ENCODE data around the gene UTS2B.
A peak's percentile ranks its signal among the peaks of the same experiment; 100 is the strongest.

UTS2B gene

GRCh38 chr3:191262650-191263049 is 67.7 kb downstream of the UTS2B start:
- TF ChIP-seq Cebpa-rat (IDR thresholded peaks at IDR 0.05): no peak
- Histone ChIP-seq H3K9ac (no peak overlapping the region), H3K27me3 (no peaks in the 10 kb centered on the region), H3K4me3 (no peak overlapping the region), H3K36me3 (no peaks in the 10 kb centered on the region), H3K9me3 (replicated peaks in 1 of 11) (no peaks in the 10 kb centered on the region), H4K20me1 (no peaks in the 10 kb centered on the region), H3K4me2 (peak overlapping the region in 1 of 11 experiments; percentile 56; a peak in 2 of 22 replicates), H3K4me1 (peaks cover 7 to 39% (median 12%) of the 10 kb centered on the region in 10 experiments; a peak in 18 of 20 replicates), H3K27ac (no peak overlapping the region)

- no peaks in the 10 kb centered on the region for H3K9me3 ChIP-seq (replicated peaks in 1 of 11)
- no peak overlapping the region for H3K4me3 ChIP-seq
- H3K27me3 ChIP-seq: no peaks in the 10 kb centered on the region
- no peaks in the 10 kb centered on the region for H3K36me3 ChIP-seq
- no peak overlapping the region for H3K27ac ChIP-seq
- no peaks in the 10 kb centered on the region for H4K20me1 ChIP-seq
- no peak overlapping the region for H3K4me2 ChIP-seq
- H3K4me1 ChIP-seq: peaks cover 7 to 43% (median 12%) of the 10 kb centered on the region in 10 experiments; a peak in 18 of 20 replicates
- H3K9ac ChIP-seq: no peak overlapping the region
- no peak for TF ChIP-seq Cebpa-rat (IDR thresholded peaks at IDR 0.05)
Observed at GRCh38 chr3:191261304-191261638, 69.1 kb downstream of the UTS2B start.

- TF ChIP-seq Cebpa-rat (IDR thresholded peaks at IDR 0.05): no peak
- Histone ChIP-seq H4K20me1 (no peaks in the 10 kb centered on the region), H3K9me3 (replicated peaks in 1 of 11) (no peaks in the 10 kb centered on the region), H3K9ac (no peak overlapping the region), H3K4me3 (no peak overlapping the region), H3K4me1 (peaks cover 7 to 43% (median 12%) of the 10 kb centered on the region in 10 experiments; a peak in 18 of 20 replicates), H3K27ac (no peak overlapping the region), H3K4me2 (no peak overlapping the region), H3K36me3 (no peaks in the 10 kb centered on the region), H3K27me3 (no peaks in the 10 kb centered on the region)
Observed at GRCh38 chr3:191260431-191261303, 69.7 kb downstream of the UTS2B start.

GRCh38 chr3:191259486-191259885 is 70.8 kb downstream of the UTS2B start:
- Histone ChIP-seq H3K4me3 (no peak overlapping the region), H3K36me3 (no peaks in the 10 kb centered on the region), H3K27me3 (no peaks in the 10 kb centered on the region), H3K4me1 (peaks cover 7 to 41% (median 12%) of the 10 kb centered on the region in 10 experiments; a peak in 18 of 20 replicates), H3K27ac (peak overlapping the region in 2 of 11 experiments; percentile 9 to 53; a peak in 2 of 22 replicates), H4K20me1 (no peaks in the 10 kb centered on the region), H3K9me3 (replicated peaks in 1 of 11) (no peaks in the 10 kb centered on the region), H3K9ac (no peak overlapping the region; a peak in 1 of 22 replicates), H3K4me2 (peak overlapping the region; percentile 11 to 72 (median 56); a peak in 20 of 22 replicates)
- no peak for TF ChIP-seq Cebpa-rat (IDR thresholded peaks at IDR 0.05)

DNA sequence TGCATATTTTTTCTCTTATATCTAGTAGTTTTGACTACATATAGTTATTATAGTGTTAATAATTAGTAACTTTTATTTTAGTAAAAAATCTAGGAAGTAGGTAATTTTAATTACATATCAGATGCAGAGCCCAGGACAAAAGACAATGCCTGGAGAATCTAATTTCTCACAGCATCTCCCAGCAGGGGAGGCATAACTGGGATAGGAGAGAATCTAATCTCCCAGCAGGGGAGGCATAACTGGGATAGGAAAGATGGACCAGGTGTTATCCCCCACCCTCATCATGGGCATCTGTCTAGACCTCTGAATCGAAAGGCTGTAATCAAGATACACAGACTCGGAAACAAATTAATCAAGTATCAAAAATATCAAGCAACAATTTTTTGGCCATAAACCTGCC is 73.0 kb downstream of the UTS2B start:
- Histone ChIP-seq H3K9me3 (replicated peaks in 1 of 11) (no peaks in the 10 kb centered on the region), H3K27ac (no peak overlapping the region), H3K4me1 (peaks cover 16 to 34% (median 23%) of the 10 kb centered on the region in 10 experiments), H3K36me3 (no peaks in the 10 kb centered on the region), H3K4me2 (0 out of 22 replicates have a peak overlapping the region, but pooled peaks of 1 of the 11 experiments have one; percentile 17), H3K9ac (no peak overlapping the region), H3K4me3 (no peak overlapping the region), H4K20me1 (no peaks in the 10 kb centered on the region), H3K27me3 (no peaks in the 10 kb centered on the region)
- no peak for TF ChIP-seq Cebpa-rat (IDR thresholded peaks at IDR 0.05)

- Histone ChIP-seq H4K20me1 (no peaks in the 10 kb centered on the region), H3K36me3 (no peaks in the 10 kb centered on the region), H3K4me1 (peaks cover 16 to 38% (median 23%) of the 10 kb centered on the region in 10 experiments), H3K4me2 (no peak overlapping the region), H3K4me3 (no peak overlapping the region), H3K27ac (no peak overlapping the region), H3K27me3 (no peaks in the 10 kb centered on the region), H3K9ac (no peak overlapping the region), H3K9me3 (replicated peaks in 1 of 11) (no peaks in the 10 kb centered on the region)
- no peak for TF ChIP-seq Cebpa-rat (IDR thresholded peaks at IDR 0.05)
Observed at GRCh38 chr3:191256405-191256804, 73.9 kb downstream of the UTS2B start.

- H4K20me1 ChIP-seq: no peaks in the 10 kb centered on the region
- TF ChIP-seq Cebpa-rat (IDR thresholded peaks at IDR 0.05): no peak
- H3K4me2 ChIP-seq: no peak overlapping the region
- H3K27me3 ChIP-seq: no peaks in the 10 kb centered on the region
- peaks cover 16 to 38% (median 23%) of the 10 kb centered on the region in 10 experiments for H3K4me1 ChIP-seq
- no peaks in the 10 kb centered on the region for H3K36me3 ChIP-seq
- no peak overlapping the region for H3K4me3 ChIP-seq
- H3K27ac ChIP-seq: no peak overlapping the region
- no peaks in the 10 kb centered on the region for H3K9me3 ChIP-seq (replicated peaks in 1 of 11)
- no peak overlapping the region for H3K9ac ChIP-seq
Observed at GRCh38 chr3:191255156-191255555, 75.2 kb downstream of the UTS2B start.

GRCh38 chr3:191254098-191254873 is 76.0 kb downstream of the UTS2B start:
- no peaks in the 10 kb centered on the region for H4K20me1 ChIP-seq
- H3K27me3 ChIP-seq: no peaks in the 10 kb centered on the region
- TF ChIP-seq Cebpa-rat (IDR thresholded peaks at IDR 0.05): no peak
- no peak overlapping the region for H3K4me3 ChIP-seq
- H3K27ac ChIP-seq: no peak overlapping the region
- H3K9me3 ChIP-seq (replicated peaks in 1 of 11): no peaks in the 10 kb centered on the region
- H3K4me2 ChIP-seq: peak overlapping the region in 1 of 11 experiments; percentile 41; a peak in 1 of 22 replicates
- H3K9ac ChIP-seq: no peak overlapping the region
- H3K4me1 ChIP-seq: peaks cover 16 to 32% (median 21%) of the 10 kb centered on the region in 10 experiments
- H3K36me3 ChIP-seq: no peaks in the 10 kb centered on the region

- Histone ChIP-seq H3K4me3 (no peak overlapping the region), H3K9ac (no peak overlapping the region), H3K27me3 (no peaks in the 10 kb centered on the region), H3K36me3 (no peaks in the 10 kb centered on the region), H3K9me3 (replicated peaks in 1 of 11) (no peaks in the 10 kb centered on the region), H3K4me2 (peak overlapping the region; percentile 24 to 65 (median 44); a peak in 20 of 22 replicates), H3K27ac (no peak overlapping the region), H4K20me1 (no peaks in the 10 kb centered on the region), H3K4me1 (peaks cover 9 to 22% (median 11%) of the 10 kb centered on the region in 10 experiments)
- no peak for TF ChIP-seq Cebpa-rat (IDR thresholded peaks at IDR 0.05)
Observed at GRCh38 chr3:191253089-191253799, 77.1 kb downstream of the UTS2B start.
